ENCODE results near the gene OLIG1.

Gene OLIG1, protein sequence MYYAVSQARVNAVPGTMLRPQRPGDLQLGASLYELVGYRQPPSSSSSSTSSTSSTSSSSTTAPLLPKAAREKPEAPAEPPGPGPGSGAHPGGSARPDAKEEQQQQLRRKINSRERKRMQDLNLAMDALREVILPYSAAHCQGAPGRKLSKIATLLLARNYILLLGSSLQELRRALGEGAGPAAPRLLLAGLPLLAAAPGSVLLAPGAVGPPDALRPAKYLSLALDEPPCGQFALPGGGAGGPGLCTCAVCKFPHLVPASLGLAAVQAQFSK

DNA sequence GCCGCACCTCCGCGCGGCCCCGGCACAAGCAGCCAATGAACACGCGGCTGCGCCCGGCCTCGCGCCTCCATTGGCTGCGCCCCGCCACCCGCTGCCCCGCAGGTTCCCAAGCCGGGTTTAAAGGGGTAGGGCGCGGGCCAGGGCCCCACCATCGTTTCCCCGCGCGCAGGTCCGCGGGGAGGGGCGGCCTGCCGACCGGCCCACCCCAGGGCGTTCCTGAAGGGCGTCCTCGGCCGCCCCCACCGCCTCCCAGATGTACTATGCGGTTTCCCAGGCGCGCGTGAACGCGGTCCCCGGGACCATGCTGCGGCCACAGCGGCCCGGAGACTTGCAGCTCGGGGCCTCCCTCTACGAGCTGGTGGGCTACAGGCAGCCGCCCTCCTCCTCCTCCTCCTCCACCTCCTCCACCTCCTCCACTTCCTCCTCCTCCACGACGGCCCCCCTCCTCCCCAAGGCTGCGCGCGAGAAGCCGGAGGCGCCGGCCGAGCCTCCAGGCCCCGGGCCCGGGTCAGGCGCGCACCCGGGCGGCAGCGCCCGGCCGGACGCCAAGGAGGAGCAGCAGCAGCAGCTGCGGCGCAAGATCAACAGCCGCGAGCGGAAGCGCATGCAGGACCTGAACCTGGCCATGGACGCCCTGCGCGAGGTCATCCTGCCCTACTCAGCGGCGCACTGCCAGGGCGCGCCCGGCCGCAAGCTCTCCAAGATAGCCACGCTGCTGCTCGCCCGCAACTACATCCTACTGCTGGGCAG, at the start of gene OLIG1:
TSS of gene OLIG1 (plus strand) at position 148 of the 750 bp plus-strand sequence. CDS start at position 254, 106 bp downstream.
- DNase-seq (ENCODE audit: low spot score) = no peak

DNA sequence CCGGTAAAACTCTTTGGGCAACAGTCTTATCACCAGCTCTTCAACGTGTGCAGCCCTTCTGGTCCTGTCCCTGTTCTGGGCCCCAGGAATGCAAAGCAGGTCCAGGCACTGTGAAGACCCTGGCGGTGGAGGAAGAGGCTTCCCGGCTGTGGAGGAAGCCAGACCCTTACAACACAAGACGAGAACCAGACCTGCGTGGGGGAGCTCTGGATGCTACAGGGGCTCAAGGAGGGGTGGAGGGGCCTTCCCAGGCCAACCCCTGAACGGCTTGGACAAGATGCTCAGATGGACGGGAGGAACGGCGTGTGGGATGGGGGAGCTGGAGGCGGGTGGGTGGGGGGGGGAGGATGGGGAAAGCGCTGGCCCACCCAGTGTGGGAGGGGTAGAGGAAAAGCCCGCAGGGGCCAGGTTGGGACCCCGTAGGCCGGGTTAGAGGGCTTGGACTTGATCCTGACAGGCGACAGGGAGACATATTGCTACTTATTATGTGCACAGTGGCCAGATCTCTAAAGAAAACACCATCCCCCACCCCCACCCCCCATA, 49.3 kb upstream of the OLIG1 start:
- no peak for DNase-seq (ENCODE audit: low spot score)

GRCh38 chr21:33021150-33021549, 48.8 kb upstream of the OLIG1 start:
- no peak for DNase-seq (ENCODE audit: low spot score)

GRCh38 chr21:33021667-33022066, 48.3 kb upstream of the OLIG1 start:
- no peak for DNase-seq (ENCODE audit: low spot score)

DNA sequence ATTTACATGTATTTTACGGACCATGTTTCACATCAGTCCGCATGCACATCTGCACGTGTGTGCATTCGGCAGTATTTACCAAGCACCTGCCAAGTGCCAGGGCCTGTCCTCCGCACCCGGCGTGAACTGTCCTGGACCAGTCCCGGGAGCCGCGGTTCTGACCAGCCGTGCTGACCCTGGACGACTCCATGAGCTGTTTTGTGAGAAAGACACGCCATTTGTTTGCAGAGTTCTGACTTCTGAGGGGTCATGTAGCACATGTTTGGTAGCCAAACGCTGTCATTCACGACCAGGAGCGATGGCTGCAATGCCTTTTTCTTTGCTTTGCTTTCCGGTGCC, 47.5 kb upstream of the OLIG1 start:
- no peak for DNase-seq (ENCODE audit: low spot score)

DNA sequence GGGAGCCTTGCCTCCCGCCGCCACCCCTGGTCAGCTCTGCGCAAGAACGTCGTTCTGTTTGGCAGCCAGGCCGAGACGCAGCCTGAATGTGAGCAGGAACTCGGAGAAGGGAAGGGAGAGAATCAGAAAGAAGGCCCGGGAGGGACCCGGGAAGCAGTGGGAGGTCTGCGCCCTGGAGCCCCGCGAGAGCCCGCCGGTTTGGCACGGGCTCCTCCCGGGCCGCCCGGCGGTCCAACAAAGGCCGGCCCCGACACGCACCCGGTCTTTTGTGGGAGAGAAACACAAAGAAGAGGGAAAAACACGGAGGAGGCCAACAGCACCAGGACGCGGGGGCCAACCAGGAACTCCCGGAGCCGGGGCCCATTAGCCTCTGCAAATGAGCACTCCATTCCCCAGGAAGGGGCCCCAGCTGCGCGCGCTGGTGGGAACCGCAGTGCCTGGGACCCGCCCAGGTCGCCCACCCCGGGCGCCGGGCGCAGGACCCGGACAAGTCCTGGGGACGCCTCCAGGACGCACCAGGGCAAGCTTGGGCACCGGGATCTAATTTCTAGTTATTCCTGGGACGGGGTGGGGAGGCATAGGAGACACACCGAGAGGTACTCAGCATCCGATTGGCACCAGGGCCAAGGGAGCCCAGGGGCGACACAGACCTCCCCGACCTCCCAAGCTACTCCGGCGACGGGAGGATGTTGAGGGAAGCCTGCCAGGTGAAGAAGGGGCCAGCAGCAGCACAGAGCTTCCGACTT, 46.9 kb upstream of the OLIG1 start:
- DNase-seq (ENCODE audit: low spot score) = no peak

DNA sequence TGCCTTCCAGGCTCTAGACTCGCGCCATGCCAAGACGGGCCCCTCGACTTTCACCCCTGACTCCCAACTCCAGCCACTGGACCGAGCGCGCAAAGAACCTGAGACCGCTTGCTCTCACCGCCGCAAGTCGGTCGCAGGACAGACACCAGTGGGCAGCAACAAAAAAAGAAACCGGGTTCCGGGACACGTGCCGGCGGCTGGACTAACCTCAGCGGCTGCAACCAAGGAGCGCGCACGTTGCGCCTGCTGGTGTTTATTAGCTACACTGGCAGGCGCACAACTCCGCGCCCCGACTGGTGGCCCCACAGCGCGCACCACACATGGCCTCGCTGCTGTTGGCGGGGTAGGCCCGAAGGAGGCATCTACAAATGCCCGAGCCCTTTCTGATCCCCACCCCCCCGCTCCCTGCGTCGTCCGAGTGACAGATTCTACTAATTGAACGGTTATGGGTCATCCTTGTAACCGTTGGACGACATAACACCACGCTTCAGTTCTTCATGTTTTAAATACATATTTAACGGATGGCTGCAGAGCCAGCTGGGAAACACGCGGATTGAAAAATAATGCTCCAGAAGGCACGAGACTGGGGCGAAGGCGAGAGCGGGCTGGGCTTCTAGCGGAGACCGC, 46.3 kb upstream of the OLIG1 start:
- no peak for DNase-seq (ENCODE audit: low spot score)

DNA sequence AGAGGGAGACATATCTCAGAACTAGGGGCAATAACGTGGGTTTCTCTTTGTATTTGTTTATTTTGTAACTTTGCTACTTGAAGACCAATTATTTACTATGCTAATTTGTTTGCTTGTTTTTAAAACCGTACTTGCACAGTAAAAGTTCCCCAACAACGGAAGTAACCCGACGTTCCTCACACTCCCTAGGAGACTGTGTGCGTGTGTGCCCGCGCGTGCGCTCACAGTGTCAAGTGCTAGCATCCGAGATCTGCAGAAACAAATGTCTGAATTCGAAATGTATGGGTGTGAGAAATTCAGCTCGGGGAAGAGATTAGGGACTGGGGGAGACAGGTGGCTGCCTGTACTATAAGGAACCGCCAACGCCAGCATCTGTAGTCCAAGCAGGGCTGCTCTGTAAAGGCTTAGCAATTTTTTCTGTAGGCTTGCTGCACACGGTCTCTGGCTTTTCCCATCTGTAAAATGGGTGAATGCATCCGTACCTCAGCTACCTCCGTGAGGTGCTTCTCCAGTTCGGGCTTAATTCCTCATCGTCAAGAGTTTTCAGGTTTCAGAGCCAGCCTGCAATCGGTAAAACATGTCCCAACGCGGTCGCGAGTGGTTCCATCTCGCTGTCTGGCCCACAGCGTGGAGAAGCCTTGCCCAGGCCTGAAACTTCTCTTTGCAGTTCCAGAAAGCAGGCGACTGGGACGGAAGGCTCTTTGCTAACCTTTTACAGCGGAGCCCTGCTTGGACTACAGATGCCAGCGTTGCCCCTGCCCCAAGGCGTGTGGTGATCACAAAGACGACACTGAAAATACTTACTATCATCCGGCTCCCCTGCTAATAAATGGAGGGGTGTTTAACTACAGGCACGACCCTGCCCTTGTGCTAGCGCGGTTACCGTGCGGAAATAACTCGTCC, 45.5 kb upstream of the OLIG1 start:
- no peak for DNase-seq (ENCODE audit: low spot score)

GRCh38 chr21:33025106-33025488, 44.8 kb upstream of the OLIG1 start:
- DNase-seq (ENCODE audit: low spot score) = no peak

DNA sequence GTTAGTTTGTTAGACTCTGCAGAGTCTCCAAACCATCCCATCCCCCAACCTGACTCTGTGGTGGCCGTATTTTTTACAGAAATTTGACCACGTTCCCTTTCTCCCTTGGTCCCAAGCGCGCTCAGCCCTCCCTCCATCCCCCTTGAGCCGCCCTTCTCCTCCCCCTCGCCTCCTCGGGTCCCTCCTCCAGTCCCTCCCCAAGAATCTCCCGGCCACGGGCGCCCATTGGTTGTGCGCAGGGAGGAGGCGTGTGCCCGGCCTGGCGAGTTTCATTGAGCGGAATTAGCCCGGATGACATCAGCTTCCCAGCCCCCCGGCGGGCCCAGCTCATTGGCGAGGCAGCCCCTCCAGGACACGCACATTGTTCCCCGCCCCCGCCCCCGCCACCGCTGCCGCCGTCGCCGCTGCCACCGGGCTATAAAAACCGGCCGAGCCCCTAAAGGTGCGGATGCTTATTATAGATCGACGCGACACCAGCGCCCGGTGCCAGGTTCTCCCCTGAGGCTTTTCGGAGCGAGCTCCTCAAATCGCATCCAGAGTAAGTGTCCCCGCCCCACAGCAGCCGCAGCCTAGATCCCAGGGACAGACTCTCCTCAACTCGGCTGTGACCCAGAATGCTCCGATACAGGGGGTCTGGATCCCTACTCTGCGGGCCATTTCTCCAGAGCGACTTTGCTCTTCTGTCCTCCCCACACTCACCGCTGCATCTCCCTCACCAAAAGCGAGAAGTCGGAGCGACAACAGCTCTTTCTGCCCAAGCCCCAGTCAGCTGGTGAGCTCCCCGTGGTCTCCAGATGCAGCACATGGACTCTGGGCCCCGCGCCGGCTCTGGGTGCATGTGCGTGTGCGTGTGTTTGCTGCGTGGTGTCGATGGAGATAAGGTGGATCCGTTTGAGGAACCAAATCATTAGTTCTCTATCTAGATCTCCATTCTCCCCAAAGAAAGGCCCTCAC, 44.2 kb upstream of the OLIG1 start, which contains the start of gene OLIG2:
TSS of gene OLIG2 (plus strand) at position 447 of the 954 bp plus-strand sequence. CDS start 928 bp downstream, outside the sequence.
- DNase-seq (ENCODE audit: low spot score) = peak; percentile 49

DNA sequence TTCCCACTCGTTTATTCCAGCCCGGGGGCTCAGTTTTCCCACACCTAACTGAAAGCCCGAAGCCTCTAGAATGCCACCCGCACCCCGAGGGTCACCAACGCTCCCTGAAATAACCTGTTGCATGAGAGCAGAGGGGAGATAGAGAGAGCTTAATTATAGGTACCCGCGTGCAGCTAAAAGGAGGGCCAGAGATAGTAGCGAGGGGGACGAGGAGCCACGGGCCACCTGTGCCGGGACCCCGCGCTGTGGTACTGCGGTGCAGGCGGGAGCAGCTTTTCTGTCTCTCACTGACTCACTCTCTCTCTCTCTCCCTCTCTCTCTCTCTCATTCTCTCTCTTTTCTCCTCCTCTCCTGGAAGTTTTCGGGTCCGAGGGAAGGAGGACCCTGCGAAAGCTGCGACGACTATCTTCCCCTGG, 43.5 kb upstream of the OLIG1 start:
- no peak for DNase-seq (ENCODE audit: low spot score)

DNA sequence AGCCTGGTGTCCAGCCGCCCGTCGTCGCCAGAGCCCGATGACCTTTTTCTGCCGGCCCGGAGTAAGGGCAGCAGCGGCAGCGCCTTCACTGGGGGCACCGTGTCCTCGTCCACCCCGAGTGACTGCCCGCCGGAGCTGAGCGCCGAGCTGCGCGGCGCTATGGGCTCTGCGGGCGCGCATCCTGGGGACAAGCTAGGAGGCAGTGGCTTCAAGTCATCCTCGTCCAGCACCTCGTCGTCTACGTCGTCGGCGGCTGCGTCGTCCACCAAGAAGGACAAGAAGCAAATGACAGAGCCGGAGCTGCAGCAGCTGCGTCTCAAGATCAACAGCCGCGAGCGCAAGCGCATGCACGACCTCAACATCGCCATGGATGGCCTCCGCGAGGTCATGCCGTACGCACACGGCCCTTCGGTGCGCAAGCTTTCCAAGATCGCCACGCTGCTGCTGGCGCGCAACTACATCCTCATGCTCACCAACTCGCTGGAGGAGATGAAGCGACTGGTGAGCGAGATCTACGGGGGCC, 43.0 kb upstream of the OLIG1 start:
- no peak for DNase-seq (ENCODE audit: low spot score)

DNA sequence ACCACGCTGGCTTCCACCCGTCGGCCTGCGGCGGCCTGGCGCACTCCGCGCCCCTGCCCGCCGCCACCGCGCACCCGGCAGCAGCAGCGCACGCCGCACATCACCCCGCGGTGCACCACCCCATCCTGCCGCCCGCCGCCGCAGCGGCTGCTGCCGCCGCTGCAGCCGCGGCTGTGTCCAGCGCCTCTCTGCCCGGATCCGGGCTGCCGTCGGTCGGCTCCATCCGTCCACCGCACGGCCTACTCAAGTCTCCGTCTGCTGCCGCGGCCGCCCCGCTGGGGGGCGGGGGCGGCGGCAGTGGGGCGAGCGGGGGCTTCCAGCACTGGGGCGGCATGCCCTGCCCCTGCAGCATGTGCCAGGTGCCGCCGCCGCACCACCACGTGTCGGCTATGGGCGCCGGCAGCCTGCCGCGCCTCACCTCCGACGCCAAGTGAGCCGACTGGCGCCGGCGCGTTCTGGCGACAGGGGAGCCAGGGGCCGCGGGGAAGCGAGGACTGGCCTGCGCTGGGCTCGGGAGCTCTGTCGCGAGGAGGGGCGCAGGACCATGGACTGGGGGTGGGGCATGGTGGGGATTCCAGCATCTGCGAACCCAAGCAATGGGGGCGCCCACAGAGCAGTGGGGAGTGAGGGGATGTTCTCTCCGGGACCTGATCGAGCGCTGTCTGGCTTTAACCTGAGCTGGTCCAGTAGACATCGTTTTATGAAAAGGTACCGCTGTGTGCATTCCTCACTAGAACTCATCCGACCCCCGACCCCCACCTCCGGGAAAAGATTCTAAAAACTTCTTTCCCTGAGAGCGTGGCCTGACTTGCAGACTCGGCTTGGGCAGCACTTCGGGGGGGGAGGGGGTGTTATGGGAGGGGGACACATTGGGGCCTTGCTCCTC, 42.3 kb upstream of the OLIG1 start:
- DNase-seq (ENCODE audit: low spot score) = no peak

- DNase-seq (ENCODE audit: low spot score) = no peak
These were observed 41.7 kb upstream of the OLIG1 start for GRCh38 chr21:33028287-33028670.

- DNase-seq (ENCODE audit: low spot score) = no peak
These were observed 41.1 kb upstream of the OLIG1 start for GRCh38 chr21:33028773-33029384.

DNA sequence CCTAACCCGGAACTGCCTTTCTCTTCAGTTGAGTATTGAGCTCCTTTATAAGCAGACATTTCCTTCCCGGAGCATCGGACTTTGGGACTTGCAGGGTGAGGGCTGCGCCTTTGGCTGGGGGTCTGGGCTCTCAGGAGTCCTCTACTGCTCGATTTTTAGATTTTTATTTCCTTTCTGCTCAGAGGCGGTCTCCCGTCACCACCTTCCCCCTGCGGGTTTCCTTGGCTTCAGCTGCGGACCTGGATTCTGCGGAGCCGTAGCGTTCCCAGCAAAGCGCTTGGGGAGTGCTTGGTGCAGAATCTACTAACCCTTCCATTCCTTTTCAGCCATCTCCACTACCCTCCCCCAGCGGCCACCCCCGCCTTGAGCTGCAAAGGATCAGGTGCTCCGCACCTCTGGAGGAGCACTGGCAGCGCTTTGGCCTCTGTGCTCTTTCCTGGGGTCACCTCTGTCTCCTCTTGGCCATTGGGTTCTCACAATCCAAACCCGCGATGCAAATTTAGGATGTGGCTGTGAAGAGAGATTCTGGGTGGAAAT, 40.5 kb upstream of the OLIG1 start:
- DNase-seq (ENCODE audit: low spot score) = no peak

DNA sequence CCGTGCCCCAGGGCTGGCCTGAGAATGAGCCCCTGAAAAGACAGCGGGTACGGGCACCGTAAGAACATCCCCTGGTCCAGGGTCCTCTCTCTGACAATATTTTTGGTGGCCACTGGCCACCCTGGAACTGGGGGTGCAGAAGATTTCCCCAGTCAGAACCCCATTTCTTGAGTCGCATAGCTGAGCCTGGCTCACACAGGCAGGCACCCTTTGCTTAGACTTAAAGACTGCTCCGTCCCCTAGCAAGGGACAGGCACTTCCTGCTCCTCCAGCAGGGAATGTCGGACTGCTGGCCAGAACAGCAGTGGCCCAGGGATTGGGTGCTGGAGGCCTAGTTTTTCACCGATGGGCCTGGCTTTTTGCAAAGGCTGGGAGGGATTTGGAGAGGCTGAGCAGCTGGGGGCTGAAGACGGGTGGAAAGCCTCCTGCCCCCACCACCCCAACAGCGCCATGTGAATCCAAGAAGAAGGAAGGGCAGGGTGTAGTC, 39.9 kb upstream of the OLIG1 start:
- DNase-seq (ENCODE audit: low spot score) = no peak

- no peak for DNase-seq (ENCODE audit: low spot score)
These were observed 39.3 kb upstream of the OLIG1 start for GRCh38 chr21:33030633-33031032.
